Vagina (tissue), 2 donors: ENCODE data around the gene SCAF11.

Experiments used
- POLR2AphosphoS5 ChIP-seq, 2 donors: sonication (generic); formaldehyde crosslinking; IDR thresholded peaks; one replicate each; pipeline ENCODE4 v1.9.0; 2017; ENCODE audit warnings: antibody characterized with exemption in 2 of 2, mild to moderate bottlenecking in 2 of 2, low read depth in 1 of 2; ENCODE audit not compliant: insufficient read depth in 1 of 2
- TF ChIP-seq, protein P1 (sequence below), 3 experiments: fragments of 450-650 bp in 2 of 3; fragments of 200-600 bp in 1 of 3; sonication (generic) in 1 of 3; IDR thresholded peaks; one replicate each; pipeline ENCODE4 v1.5.1; 2017 to 2019; ENCODE audit warnings: antibody characterized with exemption in 3 of 3, mild to moderate bottlenecking in 2 of 3, moderate library complexity in 2 of 3

DNA sequence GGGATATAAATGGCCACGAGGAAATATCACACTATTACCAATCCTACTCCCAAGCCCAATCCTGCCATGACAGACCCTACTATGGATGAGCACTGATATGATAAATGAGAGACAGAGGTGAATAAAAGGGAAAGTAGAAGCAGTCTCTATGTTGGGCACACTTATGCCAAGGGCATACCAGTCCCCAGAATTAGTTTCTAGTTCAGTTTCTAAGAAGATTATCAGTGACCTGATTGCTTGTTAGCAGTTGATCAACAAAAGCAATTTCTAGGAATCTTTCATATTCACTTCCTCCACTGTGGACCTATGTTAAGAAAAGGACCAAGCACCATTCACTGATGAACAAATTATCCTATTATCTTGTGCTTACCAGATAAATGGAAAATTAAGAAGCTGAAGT, 20.0 kb downstream of the SCAF11 start:
- TF ChIP-seq, protein P1, sequence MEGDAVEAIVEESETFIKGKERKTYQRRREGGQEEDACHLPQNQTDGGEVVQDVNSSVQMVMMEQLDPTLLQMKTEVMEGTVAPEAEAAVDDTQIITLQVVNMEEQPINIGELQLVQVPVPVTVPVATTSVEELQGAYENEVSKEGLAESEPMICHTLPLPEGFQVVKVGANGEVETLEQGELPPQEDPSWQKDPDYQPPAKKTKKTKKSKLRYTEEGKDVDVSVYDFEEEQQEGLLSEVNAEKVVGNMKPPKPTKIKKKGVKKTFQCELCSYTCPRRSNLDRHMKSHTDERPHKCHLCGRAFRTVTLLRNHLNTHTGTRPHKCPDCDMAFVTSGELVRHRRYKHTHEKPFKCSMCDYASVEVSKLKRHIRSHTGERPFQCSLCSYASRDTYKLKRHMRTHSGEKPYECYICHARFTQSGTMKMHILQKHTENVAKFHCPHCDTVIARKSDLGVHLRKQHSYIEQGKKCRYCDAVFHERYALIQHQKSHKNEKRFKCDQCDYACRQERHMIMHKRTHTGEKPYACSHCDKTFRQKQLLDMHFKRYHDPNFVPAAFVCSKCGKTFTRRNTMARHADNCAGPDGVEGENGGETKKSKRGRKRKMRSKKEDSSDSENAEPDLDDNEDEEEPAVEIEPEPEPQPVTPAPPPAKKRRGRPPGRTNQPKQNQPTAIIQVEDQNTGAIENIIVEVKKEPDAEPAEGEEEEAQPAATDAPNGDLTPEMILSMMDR (IDR thresholded peaks at IDR 0.05) = no peak
- no peak for TF ChIP-seq POLR2AphosphoS5 (IDR thresholded peaks at IDR 0.05; ENCODE audit: insufficient read depth in 1 of 2, low read depth in 1 of 2)
